Natural killer cell (primary cell): ENCODE data around the gene GPR84. TPM values are rescaled to one million over a fixed set of nuclear protein-coding genes. Genes with fewer than 3 reads are reported as not detected.

Experiments used
- ATAC-seq, 3 donors: fragments of 150-1000 bp in 2 of 3; fragments of 200-7000 bp in 1 of 3; cut with Tn5 transposase; 1 replicate in 1 of 3; 2 replicates in 2 of 3; pipeline ENCODE4 v1.10.0; 2021; ENCODE audit warnings: mild to moderate bottlenecking in 2 of 3, moderate library complexity in 2 of 3
- DNase-seq, 2 donors: peaks; one replicate each; pipeline versions ENCODE4 v3.0.0 to v3.0.0-alpha.2; 2013 to 2021; ENCODE audit warnings: mixed read lengths in 1 of 2
- H3K27ac ChIP-seq: one replicate; pipeline ENCODE4 v1.5.1; 2013; ENCODE audit warnings: mild to moderate bottlenecking, low read length
- H3K27me3 ChIP-seq: one replicate; pipeline ENCODE4 v1.6.1; 2013; ENCODE audit warnings: low read length; ENCODE audit not compliant: control insufficient read depth, insufficient read depth
- H3K36me3 ChIP-seq: one replicate; pipeline ENCODE4 v1.6.1; 2013; ENCODE audit warnings: low read length; ENCODE audit not compliant: control insufficient read depth, insufficient read depth
- H3K4me1 ChIP-seq: one replicate; pipeline ENCODE4 v1.6.1; 2013; ENCODE audit warnings: low read length; ENCODE audit not compliant: control insufficient read depth, insufficient read depth
- H3K4me3 ChIP-seq: one replicate; pipeline ENCODE4 v1.5.1; 2013; ENCODE audit warnings: low read length
- H3K9me3 ChIP-seq: one replicate; pipeline ENCODE4 v1.6.1; 2013; ENCODE audit warnings: low read length; ENCODE audit not compliant: control insufficient read depth, insufficient read depth
- H3K27ac Mint-ChIP-seq, 2 donors: one replicate each; pipeline ENCODE4 v1.8.0; 2022; ENCODE audit warnings: mild to moderate bottlenecking in 2 of 2, mixed read lengths in 2 of 2, moderate library complexity in 1 of 2
- H3K27me3 Mint-ChIP-seq, 2 donors: one replicate each; pipeline ENCODE4 v1.8.0; 2022; ENCODE audit warnings: low read depth in 2 of 2, mixed read lengths in 2 of 2
- H3K36me3 Mint-ChIP-seq: one replicate; pipeline ENCODE4 v1.8.0; 2022; ENCODE audit warnings: mixed read lengths
- H3K4me1 Mint-ChIP-seq, 2 donors: one replicate each; pipeline ENCODE4 v1.8.0; 2022; ENCODE audit warnings: mixed read lengths in 2 of 2
- H3K4me3 Mint-ChIP-seq: one replicate; pipeline ENCODE4 v1.8.0; 2022; ENCODE audit warnings: mild to moderate bottlenecking, moderate library complexity, mixed read lengths
- H3K9me3 Mint-ChIP-seq, 2 donors: one replicate each; pipeline ENCODE4 v1.8.0; 2022; ENCODE audit warnings: mixed read lengths in 2 of 2
- WGBS: methylation state at CpG from one replicate; pipeline ENCODE4 v1.1.7; 2013; ENCODE audit warnings: missing lambda C conversion rate; ENCODE audit not compliant: insufficient coverage; 5-methylcytosine and 5-hydroxymethylcytosine counted together
- intact Hi-C: fragments of 100-400 bp; cut with micrococcal nuclease; formaldehyde crosslinking; loops from one replicate; pipeline ENCODE4 v1.14.2; 2022
- total RNA-seq, 4 donors: library from RNA; stranded (reverse); fragments of 120-200 nt in 1 of 4; gene quantifications; one replicate each; pipeline versions ENCODE4 v1.2.3 to v1.2.4, GENCODE V29; 2013 to 2022
- TF ChIP-seq, protein P1 (sequence below): fragments of 200-600 bp; IDR thresholded peaks from one replicate; pipeline ENCODE4 v1.8.0; 2022; ENCODE audit warnings: antibody characterized with exemption

GPR84 gene
- total RNA-seq, 3 donors from 2014 or later (not counting 1 experiment from before 2014, with no cell fraction given) = 0.45 to 4.9 (median 0.59) TPM

DNA sequence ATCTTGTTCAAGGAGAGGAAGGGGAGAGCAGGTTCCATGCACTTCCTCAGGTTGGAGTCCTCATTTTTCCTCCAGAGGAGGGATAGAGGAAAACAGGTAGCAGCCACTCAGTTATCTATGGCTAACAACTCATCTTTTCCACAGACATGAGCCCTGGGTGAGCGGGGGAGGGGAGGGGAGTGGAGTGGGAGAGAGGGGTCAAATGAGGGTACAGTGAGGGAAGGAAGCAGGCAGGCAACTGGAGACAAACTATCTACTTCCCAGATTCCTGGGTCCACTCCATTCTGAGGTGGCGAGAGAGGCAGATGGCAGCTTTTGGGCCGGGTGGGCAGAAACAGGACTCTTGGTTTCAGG, 22.8 kb upstream of the GPR84 start:
- Mint-ChIP-seq H3K27me3 (no peaks in the 10 kb centered on the region), H3K9me3 (no peaks in the 10 kb centered on the region), H3K4me3 (no peak overlapping the region), H3K27ac (no peak overlapping the region), H3K4me1 (peaks cover 6 to 22% of the 10 kb centered on the region in 2 donors), H3K36me3 (no peaks in the 10 kb centered on the region)
- intact Hi-C loops = no loop called here
- Histone ChIP-seq H3K27ac (no peak overlapping the region), H3K27me3 (no peaks in the 10 kb centered on the region), H3K4me3 (no peak overlapping the region), H3K4me1 (peaks cover 49% of the 10 kb centered on the region), H3K9me3 (no peaks in the 10 kb centered on the region), H3K36me3 (peaks cover 2% of the 10 kb centered on the region)
- DNase-seq = no peak
- TF ChIP-seq, protein P1, sequence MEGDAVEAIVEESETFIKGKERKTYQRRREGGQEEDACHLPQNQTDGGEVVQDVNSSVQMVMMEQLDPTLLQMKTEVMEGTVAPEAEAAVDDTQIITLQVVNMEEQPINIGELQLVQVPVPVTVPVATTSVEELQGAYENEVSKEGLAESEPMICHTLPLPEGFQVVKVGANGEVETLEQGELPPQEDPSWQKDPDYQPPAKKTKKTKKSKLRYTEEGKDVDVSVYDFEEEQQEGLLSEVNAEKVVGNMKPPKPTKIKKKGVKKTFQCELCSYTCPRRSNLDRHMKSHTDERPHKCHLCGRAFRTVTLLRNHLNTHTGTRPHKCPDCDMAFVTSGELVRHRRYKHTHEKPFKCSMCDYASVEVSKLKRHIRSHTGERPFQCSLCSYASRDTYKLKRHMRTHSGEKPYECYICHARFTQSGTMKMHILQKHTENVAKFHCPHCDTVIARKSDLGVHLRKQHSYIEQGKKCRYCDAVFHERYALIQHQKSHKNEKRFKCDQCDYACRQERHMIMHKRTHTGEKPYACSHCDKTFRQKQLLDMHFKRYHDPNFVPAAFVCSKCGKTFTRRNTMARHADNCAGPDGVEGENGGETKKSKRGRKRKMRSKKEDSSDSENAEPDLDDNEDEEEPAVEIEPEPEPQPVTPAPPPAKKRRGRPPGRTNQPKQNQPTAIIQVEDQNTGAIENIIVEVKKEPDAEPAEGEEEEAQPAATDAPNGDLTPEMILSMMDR = no peak
- ATAC-seq = no peak
- WGBS = 95% methylated on average over 3 of the region's 3 CpGs

DNA sequence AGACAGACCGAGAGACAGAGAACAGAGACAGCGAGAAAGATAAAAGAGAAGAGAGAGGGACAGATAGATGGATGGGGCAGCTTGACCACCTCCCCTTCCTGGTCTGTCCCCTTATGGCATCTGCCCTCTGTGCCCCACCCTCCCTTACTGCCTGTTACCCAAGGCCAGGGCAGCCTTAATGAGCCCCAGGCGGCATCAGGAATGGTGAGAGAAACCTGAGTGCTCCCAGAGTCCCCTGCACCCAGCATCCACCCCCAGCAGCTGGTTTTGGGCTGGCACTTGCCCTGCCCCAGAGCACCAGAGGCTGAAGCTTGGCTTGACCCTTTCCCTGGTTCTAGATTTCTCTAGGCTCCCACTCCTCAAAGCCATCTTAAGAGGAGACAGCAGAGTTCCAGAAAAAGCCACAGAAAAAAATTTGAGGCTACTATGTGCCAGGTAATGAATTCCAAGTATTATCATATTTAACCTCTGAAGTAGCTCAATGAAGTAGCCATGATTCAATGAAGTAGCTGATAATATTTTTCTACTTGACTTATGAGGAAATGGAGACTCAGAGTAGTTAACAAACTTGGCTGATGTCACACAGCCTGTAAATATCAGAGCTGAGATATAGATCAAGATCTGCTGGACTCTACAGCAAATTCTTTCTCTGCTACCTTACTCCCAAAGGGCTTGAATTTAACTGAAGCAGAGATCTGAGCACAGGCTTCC, 22.3 kb upstream of the GPR84 start:
- TF ChIP-seq, protein P1 = no peak
- no peaks in the 10 kb centered on the region for H3K9me3 ChIP-seq
- Mint-ChIP-seq H3K27ac (no peak overlapping the region), H3K4me1 (peaks cover 1 to 16% of the 10 kb centered on the region in 2 donors), H3K4me3 (no peak overlapping the region), H3K9me3 (no peaks in the 10 kb centered on the region), H3K27me3 (no peaks in the 10 kb centered on the region), H3K36me3 (no peaks in the 10 kb centered on the region)
- ATAC-seq (no peak), DNase-seq (no peak)
- H3K4me1 ChIP-seq = peaks cover 44% of the 10 kb centered on the region
- H3K36me3 ChIP-seq = no peaks in the 10 kb centered on the region
- H3K4me3 ChIP-seq = no peak overlapping the region
- H3K27me3 ChIP-seq = no peaks in the 10 kb centered on the region
- WGBS = 92% methylated on average over 3 of the region's 3 CpGs
- intact Hi-C loops = no loop called here
- H3K27ac ChIP-seq = no peak overlapping the region

DNA sequence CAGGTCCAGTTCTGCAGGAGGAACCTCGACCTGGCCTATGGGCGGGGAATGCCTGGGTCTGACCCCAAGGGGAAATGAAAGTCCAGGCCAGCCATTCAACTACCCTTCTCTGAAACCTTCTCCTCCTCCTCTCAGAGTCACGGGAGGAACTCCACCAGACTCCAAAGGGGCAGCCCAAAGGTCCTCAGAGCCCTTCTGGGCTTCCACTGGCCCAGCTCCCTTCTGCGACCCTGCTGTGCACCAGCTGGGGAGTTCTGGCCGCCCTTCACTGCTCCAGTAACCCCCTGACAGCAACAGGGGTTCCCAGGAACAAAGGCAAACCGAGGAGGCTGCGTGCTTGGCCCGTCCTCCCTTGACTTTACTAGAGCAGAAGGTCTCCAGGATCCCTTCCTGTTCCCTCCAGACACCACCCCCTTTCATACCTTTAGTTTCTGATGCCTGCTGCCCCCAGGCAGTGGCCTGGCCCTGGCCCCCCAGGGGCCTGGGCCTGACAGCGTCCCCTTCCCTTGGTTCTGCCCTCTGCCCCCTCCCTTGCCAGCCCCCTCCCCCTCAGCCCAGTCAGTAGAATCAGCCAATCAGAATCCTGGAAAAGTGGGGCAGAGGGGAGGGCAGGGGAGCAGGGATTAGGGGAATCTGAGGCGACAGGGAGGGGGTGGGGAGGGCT, 21.1 kb upstream of the GPR84 start:
- Mint-ChIP-seq H3K4me1 (peaks cover 0 to 6% of the 10 kb centered on the region in 2 donors), H3K27ac (no peak overlapping the region), H3K27me3 (no peaks in the 10 kb centered on the region), H3K36me3 (no peaks in the 10 kb centered on the region), H3K9me3 (no peaks in the 10 kb centered on the region), H3K4me3 (no peak overlapping the region)
- Histone ChIP-seq H3K4me1 (peaks cover 33% of the 10 kb centered on the region), H3K36me3 (no peaks in the 10 kb centered on the region), H3K27me3 (no peaks in the 10 kb centered on the region), H3K27ac (peak overlapping the region; percentile 43), H3K9me3 (no peaks in the 10 kb centered on the region), H3K4me3 (no peak overlapping the region)
- no peak for DNase-seq
- 66% methylated on average over 9 of the region's 10 CpGs for WGBS
- intact Hi-C loops = no loop called here
- ATAC-seq = no peak
- TF ChIP-seq, protein P1 = no peak
